Mesothelial cell of epicardium (in vitro differentiated cells): ENCODE measurements around the gene FOXA3. TPM values are rescaled to one million over a fixed set of nuclear protein-coding genes. Genes with fewer than 3 reads are reported as not detected.

ENCODE experiments used
- DNase-seq, 2 experiments: peaks; one replicate each; pipeline ENCODE4 v3.0.0; 2021; ENCODE audit warnings: low spot score in 2 of 2; ENCODE audit not compliant: unreplicated experiment in 2 of 2
- H3K27ac Mint-ChIP-seq: 2 replicates; pipeline ENCODE4 v1.8.0; 2021; ENCODE audit warnings: mixed read lengths
- H3K27me3 Mint-ChIP-seq: 2 replicates; pipeline ENCODE4 v1.8.0; 2021; ENCODE audit warnings: low read depth, mixed read lengths
- H3K36me3 Mint-ChIP-seq: 2 replicates; pipeline ENCODE4 v1.8.0; 2021; ENCODE audit warnings: mixed read lengths
- H3K4me1 Mint-ChIP-seq: 2 replicates; pipeline ENCODE4 v1.8.0; 2021; ENCODE audit warnings: mixed read lengths
- H3K4me3 Mint-ChIP-seq: 2 replicates; pipeline ENCODE4 v1.8.0; 2021; ENCODE audit warnings: mild to moderate bottlenecking, moderate library complexity, mixed read lengths
- H3K9me3 Mint-ChIP-seq: 2 replicates; pipeline ENCODE4 v1.8.0; 2021; ENCODE audit warnings: mixed read lengths
- CTCF ChIP-seq: fragments of 200-600 bp; sonication (generic); IDR thresholded peaks from one replicate; pipeline ENCODE4 v1.5.0; 2021; ENCODE audit warnings: antibody characterized with exemption; ENCODE audit not compliant: unreplicated experiment
- total RNA-seq: library from RNA; stranded (reverse); gene quantifications from 3 replicates; pipeline ENCODE4 v1.2.1, GENCODE V29; 2021

FOXA3 gene
- not detected in 3 replicates for total RNA-seq

GRCh38 chr19:45863840-45864628 is at the start of gene FOXA3:
Gene FOXA3, plus strand, starts transcription at chr19:45864326. Its CDS starts 131 bp downstream, at chr19:45864457.
- no peak for DNase-seq
- Mint-ChIP-seq H3K27me3 (peaks cover 47% of the 10 kb centered on the region), H3K27ac (peak within 1 kb of the TSS; percentile 99), H3K9me3 (no peaks in the 10 kb centered on the region), H3K36me3 (peaks cover 1% of the 10 kb centered on the region), H3K4me1 (peaks cover 10% of the 10 kb centered on the region), H3K4me3 (peak within 1 kb of the TSS; percentile 95)
- TF ChIP-seq CTCF: peak; percentile 16

- Mint-ChIP-seq H3K9me3 (no peaks in the 10 kb centered on the region), H3K27ac (peak within 1 kb of the TSS; percentile 90), H3K4me3 (peak within 1 kb of the TSS; percentile 91), H3K4me1 (peaks cover 6% of the 10 kb centered on the region), H3K27me3 (no peaks in the 10 kb centered on the region), H3K36me3 (peaks cover 2% of the 10 kb centered on the region)
- TF ChIP-seq CTCF: no peak
- no peak for DNase-seq
Observed at GRCh38 chr19:45814851-45815480, 49.2 kb upstream of the FOXA3 start, which contains the start of gene RSPH6A. Gene RSPH6A, minus strand, starts transcription at chr19:45815308. Its CDS starts 132 bp downstream, at chr19:45815176.

GRCh38 chr19:45815481-45816216 is 48.5 kb upstream of the FOXA3 start:
- Mint-ChIP-seq H3K27ac (peak overlapping the region; percentile 90), H3K9me3 (no peaks in the 10 kb centered on the region), H3K36me3 (peaks cover 6% of the 10 kb centered on the region), H3K4me1 (peaks cover 6% of the 10 kb centered on the region), H3K4me3 (peak overlapping the region; percentile 91), H3K27me3 (no peaks in the 10 kb centered on the region)
- peak in 1 of 2 experiments; percentile 68 for DNase-seq
- TF ChIP-seq CTCF: no peak

- Mint-ChIP-seq H3K4me1 (peaks cover 6% of the 10 kb centered on the region), H3K36me3 (peaks cover 9% of the 10 kb centered on the region), H3K9me3 (no peaks in the 10 kb centered on the region), H3K4me3 (peak overlapping the region; percentile 91), H3K27ac (peak overlapping the region; percentile 43), H3K27me3 (no peaks in the 10 kb centered on the region)
- DNase-seq: no peak
- TF ChIP-seq CTCF: no peak
Observed at GRCh38 chr19:45816236-45817009, 47.7 kb upstream of the FOXA3 start.
